Omental fat pad (tissue), 4 donors: ENCODE data around the gene KLHL7. TPM values are rescaled to one million over a fixed set of nuclear protein-coding genes. Genes with fewer than 3 reads are reported as not detected.

ENCODE experiments used
- ATAC-seq: fragments of 150-250 bp; one replicate; pipeline ENCODE4 v1.9.1; 2016; ENCODE audit warnings: mild to moderate bottlenecking, moderate library complexity; ENCODE audit not compliant: low FRiP score
- DNase-seq: peaks from one replicate; pipeline ENCODE4 v3.0.0-alpha.2; 2019; ENCODE audit warnings: low spot score
- CTCF ChIP-seq, 3 donors: fragments of 450-650 bp; IDR thresholded peaks; one replicate each; pipeline ENCODE4 v1.5.1; 2016 to 2017; ENCODE audit warnings: antibody characterized with exemption in 3 of 3, mild to moderate bottlenecking in 3 of 3, moderate library complexity in 2 of 3
- total RNA-seq, 4 donors: library from RNA; depleted of rRNA; stranded (reverse); fragments of >200 nt; gene quantifications; one replicate each; pipeline ENCODE4 v1.1.0, GENCODE V29; 2016

KLHL7 gene
- total RNA-seq, 4 donors from 2014 or later: 19.3 to 51.7 (median 24.9) TPM

- TF ChIP-seq CTCF (IDR thresholded peaks at IDR 0.05): no peak
- ATAC-seq: no peak
- DNase-seq: no peak
Measured at GRCh38 chr7:23106823-23107663, 1.5 kb downstream of the KLHL7 start.

DNA sequence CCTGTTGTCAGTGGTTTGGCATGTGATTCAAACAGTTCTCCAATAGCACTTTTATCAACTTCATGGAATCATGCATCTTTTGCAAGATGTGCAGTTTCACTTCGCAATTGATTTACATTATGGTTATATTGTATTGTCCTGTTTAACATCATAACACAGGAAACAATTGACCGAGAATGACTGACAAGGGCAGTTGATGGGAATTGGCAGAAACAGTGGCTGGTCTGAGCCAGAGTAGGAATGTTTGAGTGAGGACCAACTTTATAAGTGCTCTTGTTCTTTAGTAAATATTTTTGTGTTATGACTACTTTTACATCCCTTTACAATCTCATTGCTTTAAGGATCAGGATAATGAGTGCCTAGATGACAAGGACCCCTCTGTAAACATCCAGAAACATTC lies 2.2 kb downstream of the KLHL7 start:
- DNase-seq (no peak), ATAC-seq (no peak)
- no peak for TF ChIP-seq CTCF (IDR thresholded peaks at IDR 0.05)

DNA sequence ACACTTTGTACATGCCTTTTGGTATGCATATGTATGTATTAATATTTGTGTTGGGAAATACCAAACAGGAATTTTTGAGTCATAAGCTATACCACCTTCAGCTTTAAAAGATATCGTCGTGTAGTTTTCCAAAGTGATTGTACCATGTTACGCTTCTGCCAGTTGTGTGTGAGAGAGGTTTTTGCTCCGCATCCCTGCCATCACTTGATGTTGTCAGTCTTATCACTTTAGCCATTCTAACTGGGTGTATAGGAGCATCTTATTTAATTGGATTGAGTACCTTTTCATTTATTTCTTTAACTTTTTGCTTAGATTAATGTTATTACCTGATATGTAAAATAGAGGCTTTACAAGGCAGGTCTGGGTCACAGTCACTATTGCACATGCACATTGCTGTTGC lies 3.4 kb downstream of the KLHL7 start:
- DNase-seq (no peak), ATAC-seq (no peak)
- TF ChIP-seq CTCF (IDR thresholded peaks at IDR 0.05): no peak

DNA sequence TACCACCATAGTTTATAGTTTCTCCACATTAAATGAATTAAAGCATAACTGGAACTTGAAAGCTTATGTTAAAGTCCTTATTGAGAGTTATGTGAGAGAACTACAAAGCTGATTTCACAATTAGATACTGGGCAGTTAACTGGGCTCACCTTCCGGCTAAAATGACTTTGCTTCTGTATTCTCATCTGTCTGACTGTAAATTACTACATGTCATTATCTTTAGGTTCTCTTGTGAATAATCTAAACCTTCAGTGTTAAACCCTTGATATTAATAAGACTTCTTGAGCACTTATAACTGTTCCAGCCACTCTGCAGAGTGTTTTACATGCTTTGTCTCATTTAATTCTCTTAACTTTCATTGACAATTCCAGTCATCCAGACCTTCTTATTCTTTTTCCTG lies 3.9 kb downstream of the KLHL7 start:
- DNase-seq (no peak), ATAC-seq (no peak)

DNA sequence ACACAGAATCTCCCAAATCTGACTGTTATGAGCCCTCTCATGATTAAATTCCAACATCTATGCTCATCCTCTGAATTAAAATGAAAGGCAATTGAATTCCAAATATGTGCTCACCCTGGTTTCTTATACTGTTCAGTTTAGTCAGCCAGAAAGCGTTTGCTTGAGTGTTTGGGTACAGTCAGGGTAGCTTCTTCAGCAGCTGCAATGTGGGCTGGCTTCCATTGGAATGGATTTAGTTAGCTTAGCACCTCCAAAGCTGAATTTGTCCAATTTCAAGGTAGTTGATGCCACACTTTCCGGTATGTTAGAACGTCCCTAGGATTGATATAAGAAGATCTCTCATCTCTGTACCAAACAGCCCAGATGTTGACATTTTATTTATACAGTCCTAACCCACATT lies 9.3 kb downstream of the KLHL7 start:
- DNase-seq (no peak), ATAC-seq (no peak)
- no peak for TF ChIP-seq CTCF (IDR thresholded peaks at IDR 0.05)

More for the DNA sequence above, 3.9 kb downstream of the KLHL7 start:
- TF ChIP-seq CTCF (IDR thresholded peaks at IDR 0.05): no peak

- DNase-seq (no peak), ATAC-seq (no peak)
- TF ChIP-seq CTCF (IDR thresholded peaks at IDR 0.05): no peak
Measured at GRCh38 chr7:23115991-23116390, 10.4 kb downstream of the KLHL7 start.

- TF ChIP-seq CTCF (IDR thresholded peaks at IDR 0.05): no peak
- DNase-seq (no peak), ATAC-seq (peak; percentile 68)
Measured at GRCh38 chr7:23117841-23118240, 12.3 kb downstream of the KLHL7 start.
